ENCODE data around the gene NAT8L.

NAT8L gene

GRCh38 chr4:2054217-2054616 is 4.9 kb upstream of the NAT8L start:
- Histone ChIP-seq H2BK12ac (ENCODE audit: low read length in 2 of 2) (no peak overlapping the region), H3K36me3 (ENCODE audit: control insufficient read depth in 1 of 2, insufficient read depth in 2 of 2, low read depth in 1 of 2, low read length in 2 of 2) (peaks cover 0 to 2% of the 10 kb centered on the region in 2 experiments), H2AFZ (ENCODE audit: low read depth, low read length) (no peak overlapping the region), H4K8ac (ENCODE audit: low read length) (no peak overlapping the region), H3K23ac (ENCODE audit: low read length in 2 of 2) (no peak overlapping the region), H2BK5ac (ENCODE audit: low read depth, low read length, poor library complexity, severe bottlenecking) (no peak overlapping the region), H2BK120ac (ENCODE audit: low read depth, low read length) (no peak overlapping the region), H4K91ac (ENCODE audit: low read length) (no peak overlapping the region), H3K18ac (ENCODE audit: low read depth in 1 of 2, low read length in 2 of 2) (no peak overlapping the region), H3K4me2 (ENCODE audit: low read length, poor library complexity, severe bottlenecking) (no peak overlapping the region), H3K9me3 (ENCODE audit: control insufficient read depth, low read length) (no peaks in the 10 kb centered on the region), H3K14ac (ENCODE audit: low read length in 2 of 2) (no peak overlapping the region), H3K27ac (ENCODE audit: low read length, poor library complexity, severe bottlenecking) (no peak overlapping the region), H3K4me1 (ENCODE audit: control insufficient read depth, insufficient read depth, low read depth, low read length) (peaks cover 10% of the 10 kb centered on the region), H3K27me3 (ENCODE audit: control insufficient read depth in 1 of 2, insufficient read depth in 1 of 2, low read length in 2 of 2) (peaks cover 40 to 64% of the 10 kb centered on the region in 2 experiments), H3K79me1 (replicated peaks; ENCODE audit: low read length, poor library complexity, severe bottlenecking) (no peaks in the 10 kb centered on the region), H3K9ac (ENCODE audit: low read length) (no peak overlapping the region), H2BK15ac (ENCODE audit: low read depth, poor library complexity, severe bottlenecking) (no peak overlapping the region), H2AK5ac (ENCODE audit: low read length, severe bottlenecking) (no peak overlapping the region), H3K4ac (ENCODE audit: low read depth in 1 of 2, low read length in 2 of 2) (no peak overlapping the region), H3K4me3 (ENCODE audit: insufficient read depth in 1 of 2, low read depth in 1 of 2, low read length in 2 of 2) (no peak overlapping the region)
- 78% methylated on average over 5 of the region's 6 CpGs for WGBS
- no peak for DNase-seq

GRCh38 chr4:2057382-2058065 is 1.6 kb upstream of the NAT8L start:
- Histone ChIP-seq H2AFZ (ENCODE audit: low read depth, low read length) (no peak overlapping the region), H3K27me3 (ENCODE audit: control insufficient read depth in 1 of 2, insufficient read depth in 1 of 2, low read length in 2 of 2) (peaks cover 45 to 58% of the 10 kb centered on the region in 2 experiments), H3K79me1 (replicated peaks; ENCODE audit: low read length, poor library complexity, severe bottlenecking) (no peaks in the 10 kb centered on the region), H3K14ac (ENCODE audit: low read length in 2 of 2) (no peak overlapping the region), H3K27ac (ENCODE audit: low read length, poor library complexity, severe bottlenecking) (no peak overlapping the region), H2BK12ac (ENCODE audit: low read length in 2 of 2) (no peak overlapping the region), H3K4ac (ENCODE audit: low read depth in 1 of 2, low read length in 2 of 2) (no peak overlapping the region), H3K18ac (ENCODE audit: low read depth in 1 of 2, low read length in 2 of 2) (no peak overlapping the region), H3K4me1 (ENCODE audit: control insufficient read depth, insufficient read depth, low read depth, low read length) (peaks cover 27% of the 10 kb centered on the region), H3K4me2 (ENCODE audit: low read length, poor library complexity, severe bottlenecking) (no peak overlapping the region), H4K8ac (ENCODE audit: low read length) (no peak overlapping the region), H2BK120ac (ENCODE audit: low read depth, low read length) (no peak overlapping the region), H3K23ac (ENCODE audit: low read length in 2 of 2) (no peak overlapping the region), H4K91ac (ENCODE audit: low read length) (no peak overlapping the region), H3K9me3 (ENCODE audit: control insufficient read depth, low read length) (no peaks in the 10 kb centered on the region), H3K36me3 (ENCODE audit: control insufficient read depth in 1 of 2, insufficient read depth in 2 of 2, low read depth in 1 of 2, low read length in 2 of 2) (peaks cover 0 to 2% of the 10 kb centered on the region in 2 experiments), H2BK5ac (ENCODE audit: low read depth, low read length, poor library complexity, severe bottlenecking) (no peak overlapping the region), H3K9ac (ENCODE audit: low read length) (no peak overlapping the region), H2BK15ac (ENCODE audit: low read depth, poor library complexity, severe bottlenecking) (no peak overlapping the region), H2AK5ac (ENCODE audit: low read length, severe bottlenecking) (no peak overlapping the region), H3K4me3 (ENCODE audit: insufficient read depth in 1 of 2, low read depth in 1 of 2, low read length in 2 of 2) (no peak overlapping the region)
- 79% methylated on average over 26 of the region's 26 CpGs for WGBS
- DNase-seq: no peak

- Histone ChIP-seq H4K91ac (ENCODE audit: low read length) (no peak overlapping the region), H3K4me1 (ENCODE audit: control insufficient read depth, insufficient read depth, low read depth, low read length) (peaks cover 27% of the 10 kb centered on the region), H3K23ac (ENCODE audit: low read length in 2 of 2) (peak overlapping the region in 1 of 2 experiments; percentile 10), H3K4me2 (ENCODE audit: low read length, poor library complexity, severe bottlenecking) (peak overlapping the region; percentile 83), H2AK5ac (ENCODE audit: low read length, severe bottlenecking) (no peak overlapping the region), H3K27ac (ENCODE audit: low read length, poor library complexity, severe bottlenecking) (no peak overlapping the region), H3K4me3 (ENCODE audit: insufficient read depth in 1 of 2, low read depth in 1 of 2, low read length in 2 of 2) (peak overlapping the region in 1 of 2 experiments; percentile 52), H3K4ac (ENCODE audit: low read depth in 1 of 2, low read length in 2 of 2) (no peak overlapping the region), H3K36me3 (ENCODE audit: control insufficient read depth in 1 of 2, insufficient read depth in 2 of 2, low read depth in 1 of 2, low read length in 2 of 2) (peaks cover 0 to 2% of the 10 kb centered on the region in 2 experiments), H3K9ac (ENCODE audit: low read length) (no peak overlapping the region), H2BK15ac (ENCODE audit: low read depth, poor library complexity, severe bottlenecking) (no peak overlapping the region), H3K27me3 (ENCODE audit: control insufficient read depth in 1 of 2, insufficient read depth in 1 of 2, low read length in 2 of 2) (peaks cover 44 to 59% of the 10 kb centered on the region in 2 experiments), H2BK12ac (ENCODE audit: low read length in 2 of 2) (no peak overlapping the region), H3K18ac (ENCODE audit: low read depth in 1 of 2, low read length in 2 of 2) (no peak overlapping the region), H2BK5ac (ENCODE audit: low read depth, low read length, poor library complexity, severe bottlenecking) (no peak overlapping the region), H3K79me1 (replicated peaks; ENCODE audit: low read length, poor library complexity, severe bottlenecking) (no peaks in the 10 kb centered on the region), H2BK120ac (ENCODE audit: low read depth, low read length) (no peak overlapping the region), H2AFZ (ENCODE audit: low read depth, low read length) (no peak overlapping the region), H4K8ac (ENCODE audit: low read length) (no peak overlapping the region), H3K14ac (ENCODE audit: low read length in 2 of 2) (no peak overlapping the region), H3K9me3 (ENCODE audit: control insufficient read depth, low read length) (no peaks in the 10 kb centered on the region)
- WGBS: 4% methylated on average over 61 of the region's 93 CpGs
- DNase-seq: peak; percentile 13
Observed at GRCh38 chr4:2058264-2059045, 672 bp upstream of the NAT8L start.
